Lung (tissue), 12 donors: ENCODE measurements around the gene DENND2A. TPM values are rescaled to one million over a fixed set of nuclear protein-coding genes. Genes with fewer than 3 reads are reported as not detected.
A peak's percentile ranks its signal among the peaks of the same experiment; 100 is the strongest.
"Not testable (repeated sequence)": the region's sequence is repeated elsewhere in the genome, so short reads cannot be mapped to it uniquely, and the experiment has no call there.

Source experiments
- ATAC-seq: fragments of 200-7000 bp; cut with Tn5 transposase; one replicate; pipeline ENCODE4 v1.9.1; 2020; ENCODE audit warnings: moderate number of reproducible peaks; ENCODE audit not compliant: insufficient read depth, low FRiP score
- DNase-seq, 3 donors: peaks; one replicate each; pipeline ENCODE4 v3.0.0-alpha.2; 2013 to 2017
- H3K27ac ChIP-seq, 2 donors: one replicate each; pipeline ENCODE4 v1.5.1; 2013; ENCODE audit warnings: mild to moderate bottlenecking in 2 of 2, moderate library complexity in 2 of 2, control low read depth in 1 of 2, inconsistent platforms in 1 of 2, low read depth in 1 of 2, low read length in 1 of 2
- H3K27me3 ChIP-seq, 3 donors: one replicate each; pipeline ENCODE4 v1.5.1; 2013; ENCODE audit warnings: low read length in 2 of 3; ENCODE audit not compliant: control insufficient read depth in 3 of 3, insufficient read depth in 3 of 3
- H3K36me3 ChIP-seq, 4 donors: one replicate each; pipeline ENCODE4 v1.5.1; 2013; ENCODE audit warnings: low read length in 4 of 4, mild to moderate bottlenecking in 1 of 4, moderate library complexity in 1 of 4; ENCODE audit not compliant: control insufficient read depth in 4 of 4, insufficient read depth in 4 of 4
- H3K4me1 ChIP-seq, 5 donors: one replicate each; pipeline ENCODE4 v1.5.1; 2013; ENCODE audit warnings: low read length in 5 of 5, mild to moderate bottlenecking in 2 of 5, moderate library complexity in 1 of 5; ENCODE audit not compliant: control insufficient read depth in 5 of 5, insufficient read depth in 5 of 5
- H3K4me3 ChIP-seq: one replicate; pipeline ENCODE4 v1.5.1; 2013; ENCODE audit warnings: mild to moderate bottlenecking, control low read depth, moderate library complexity
- H3K9ac ChIP-seq, 2 donors: one replicate each; pipeline ENCODE4 v1.5.1; 2013; ENCODE audit warnings: low read length in 2 of 2, control low read depth in 1 of 2; ENCODE audit not compliant: insufficient read depth in 1 of 2
- H3K9me3 ChIP-seq, 4 donors: one replicate each; pipeline ENCODE4 v1.5.1; 2013; ENCODE audit warnings: low read length in 3 of 4, mild to moderate bottlenecking in 1 of 4, moderate library complexity in 1 of 4; ENCODE audit not compliant: control insufficient read depth in 4 of 4, insufficient read depth in 3 of 4
- CTCF ChIP-seq: IDR thresholded peaks from 2 replicates; pipeline ENCODE4 v1.5.1; 2012; ENCODE audit warnings: mild to moderate bottlenecking; ENCODE audit errors: control extremely low read depth, extremely low read depth
- WGBS, 2 donors: extraction: QIAGEN DNeasy Blood & Tissue Kit; methylation state at CpG; one replicate each; pipeline ENCODE4 v1.1.7; 2013; 5-methylcytosine and 5-hydroxymethylcytosine counted together
- polyA plus RNA-seq, 2 donors: library from polyadenylated mRNA; stranded (reverse); fragments of 200-250 nt; gene quantifications; one replicate each; pipeline ENCODE4 v1.2.1, GENCODE V29; 2013
- total RNA-seq, 2 donors: library from RNA; depleted of rRNA in 1 of 2; stranded (reverse); fragments of >200 nt in 1 of 2; gene quantifications; one replicate each; pipeline ENCODE4 v1.2.1, GENCODE V29; 2014 to 2021
- donor health status: control.
- donor health status: control.
- donor health status: Bipolar disorder and iron deficiency.
- donor health status: healthy.
- donor health status: DM: yes; HTN: yes; CAD: no.

The DENND2A gene
- total and polyA plus RNA-seq, 4 donors, result 4.1 to 32.4 (median 9.7) TPM

- Histone ChIP-seq H3K9me3 (no peaks in the 10 kb centered on the region), H3K27me3 (no peaks in the 10 kb centered on the region), H3K4me1 (peaks cover 0 to 19% (median 8%) of the 10 kb centered on the region in 5 donors), H3K27ac (peak overlapping the region; percentile 9 to 34), H3K4me3 (no peak overlapping the region), H3K9ac (peak overlapping the region in 1 of 2 donors; percentile 63), H3K36me3 (peaks cover 0 to 3% (median 0%) of the 10 kb centered on the region in 4 donors)
- ATAC-seq, result peak; percentile 48
- DNase-seq, result peak; percentile 96 to 99 (median 99)
- 62 to 74% methylated on average over 17 of the region's 17 CpGs for WGBS, 2 donors
- TF ChIP-seq CTCF, result no peak
These were observed 14.4 kb downstream of the DENND2A start for GRCh38 chr7:140625908-140626868.

GRCh38 chr7:140625192-140625558, 15.4 kb downstream of the DENND2A start:
- H3K27ac ChIP-seq, result not testable (repeated sequence)

GRCh38 chr7:140624392-140625191, 16.0 kb downstream of the DENND2A start:
- no peak for ATAC-seq
- H3K27ac ChIP-seq, result peak overlapping the region; percentile 42 to 69
- H3K9ac ChIP-seq, result peak overlapping the region in 1 of 2 donors; percentile 11
- no peak overlapping the region for H3K4me3 ChIP-seq
- 82 to 89% methylated on average over 11 of the region's 11 CpGs for WGBS, 2 donors
- no peaks in the 10 kb centered on the region for H3K9me3 ChIP-seq
- DNase-seq, result peak; percentile 48 to 80 (median 59)
- H3K4me1 ChIP-seq, result peaks cover 3 to 19% (median 8%) of the 10 kb centered on the region in 5 donors
- no peak for TF ChIP-seq CTCF
- no peaks in the 10 kb centered on the region for H3K27me3 ChIP-seq
- H3K36me3 ChIP-seq, result peaks cover 0 to 3% (median 0%) of the 10 kb centered on the region in 4 donors

More at GRCh38 chr7:140625192-140625558, 15.4 kb downstream of the DENND2A start:
- H3K4me3 ChIP-seq, H3K9me3 ChIP-seq, ATAC-seq, H3K36me3 ChIP-seq, DNase-seq, H3K9ac ChIP-seq, H3K27me3 ChIP-seq: not testable (repeated sequence)
- WGBS, 2 donors, result 89 to 96% methylated on average over 10 of the region's 10 CpGs
- peaks cover 3 to 19% (median 8%) of the 10 kb centered on the region in 5 donors for H3K4me1 ChIP-seq

GRCh38 chr7:140623980-140624379, 16.6 kb downstream of the DENND2A start:
- no peaks in the 10 kb centered on the region for H3K27me3 ChIP-seq
- ATAC-seq (no peak), DNase-seq (peak in 2 of 3 donors; percentile 17 to 67)
- peaks cover 0 to 3% (median 0%) of the 10 kb centered on the region in 4 donors for H3K36me3 ChIP-seq
- H3K9me3 ChIP-seq, result no peaks in the 10 kb centered on the region
- H3K4me3 ChIP-seq, result no peak overlapping the region
- WGBS, 2 donors, result 73 to 78% methylated on average over 6 of the region's 6 CpGs
- H3K27ac ChIP-seq, result peak overlapping the region; percentile 42 to 69
- peaks cover 3 to 19% (median 8%) of the 10 kb centered on the region in 5 donors for H3K4me1 ChIP-seq
- no peak for TF ChIP-seq CTCF
- peak overlapping the region in 1 of 2 donors; percentile 11 for H3K9ac ChIP-seq
